Hematopoietic multipotent progenitor cell (in vitro differentiated cells): ENCODE results near the gene RNASE4. TPM values are rescaled to one million over a fixed set of nuclear protein-coding genes. Genes with fewer than 3 reads are reported as not detected.

Source experiments
- DNase-seq, 3 donors: peaks; one replicate each; pipeline ENCODE4 v3.0.0-alpha.2; 2011 to 2015; ENCODE audit warnings: low read depth in 2 of 3, low spot score in 2 of 3
- total RNA-seq: library from RNA; depleted of rRNA; stranded (reverse); fragments of >200 nt; gene quantifications from one replicate; pipeline ENCODE4 v1.2.3, GENCODE V29; 2012

The RNASE4 gene
- total RNA-seq, 1 donor: 8.9 TPM

DNA sequence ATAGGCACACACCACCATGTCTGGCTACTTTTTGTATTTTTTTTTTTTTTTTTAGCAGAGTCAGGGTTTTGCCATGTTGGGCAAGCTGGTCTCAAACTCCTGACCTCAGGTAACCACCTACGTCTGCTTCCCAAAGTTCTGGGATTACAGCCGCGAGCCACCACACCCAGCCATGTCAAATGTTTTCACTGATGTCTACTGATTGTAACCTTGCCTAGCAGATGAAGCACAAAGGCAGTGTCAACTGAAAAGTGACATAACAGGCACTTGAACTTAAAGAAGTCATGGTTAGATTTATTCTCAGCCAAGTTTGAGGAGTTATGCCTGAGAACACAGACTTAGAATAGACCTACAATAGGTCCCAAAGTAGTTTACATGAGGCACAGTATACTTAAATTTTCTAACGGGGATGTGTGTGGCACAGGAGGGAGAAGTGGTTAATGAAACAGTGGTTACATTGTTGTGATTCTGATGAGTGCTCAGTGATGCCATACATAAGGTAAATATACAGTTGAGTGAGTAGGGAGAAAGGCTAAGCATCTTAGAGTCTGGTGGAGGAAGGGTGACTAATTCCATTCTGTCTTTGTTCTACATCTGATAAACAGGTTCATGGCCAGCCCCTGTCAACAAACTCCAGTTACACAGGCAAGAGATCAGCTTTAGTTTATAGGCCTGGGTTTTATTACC, 12.6 kb upstream of the RNASE4 start:
- DNase-seq: no peak

DNA sequence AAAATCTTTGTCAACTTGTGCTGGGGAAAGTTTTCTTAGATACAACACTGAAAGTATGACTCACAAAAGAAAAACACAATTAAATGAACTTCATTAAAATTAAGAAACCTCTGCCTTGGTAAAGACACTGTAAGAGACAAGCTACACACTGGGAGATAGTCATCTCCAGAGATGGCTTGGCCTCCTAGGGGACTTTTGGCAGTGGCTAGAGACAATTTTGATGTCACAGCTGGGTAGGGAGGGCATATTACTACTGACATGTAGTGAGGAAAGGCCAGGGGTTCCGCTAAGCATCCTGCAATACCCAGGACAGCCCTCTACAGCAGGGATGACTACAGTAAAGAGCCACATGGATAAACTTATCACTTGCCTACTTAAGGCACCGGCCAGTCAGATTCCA, 8.7 kb upstream of the RNASE4 start:
- DNase-seq: no peak

DNA sequence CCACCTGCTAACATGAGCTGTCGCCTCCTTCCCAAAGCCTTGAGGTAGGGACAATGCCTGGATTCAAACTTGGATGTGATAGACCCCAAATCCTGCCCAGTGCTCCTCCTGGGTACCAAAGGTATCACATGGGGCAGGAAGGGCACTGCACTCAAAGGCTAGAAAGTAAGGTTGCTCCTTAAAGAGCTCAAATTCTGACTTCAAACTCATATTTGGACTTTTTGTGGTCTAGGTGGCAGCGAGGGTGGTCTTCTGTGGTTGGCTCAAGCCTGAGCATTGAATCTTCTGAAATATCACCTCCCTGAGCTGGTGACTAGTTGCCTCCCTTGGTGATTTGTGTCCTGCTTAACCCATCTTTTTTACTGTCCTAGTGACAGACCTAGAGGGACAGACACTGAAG, 8.3 kb upstream of the RNASE4 start:
- no peak for DNase-seq

DNA sequence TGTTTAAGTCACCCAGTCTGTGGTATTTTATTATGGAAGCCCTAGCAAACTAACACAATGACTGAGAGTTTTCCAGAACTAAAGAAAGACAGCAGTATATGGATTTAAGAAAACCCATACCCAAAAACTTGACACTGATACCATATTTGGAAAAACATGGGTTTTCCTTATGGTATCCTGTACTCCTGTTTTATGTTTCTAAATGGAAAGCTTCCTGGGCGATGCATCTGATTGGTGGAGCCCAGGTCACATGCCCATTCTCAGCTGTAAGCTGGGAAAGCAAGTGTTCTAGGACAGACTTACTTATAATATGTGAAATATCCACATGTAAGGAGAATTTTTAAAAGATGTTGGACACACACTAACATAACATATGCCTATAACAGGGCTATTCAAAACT, 4.5 kb upstream of the RNASE4 start:
- peak in 1 of 3 donors; percentile 24 for DNase-seq

DNA sequence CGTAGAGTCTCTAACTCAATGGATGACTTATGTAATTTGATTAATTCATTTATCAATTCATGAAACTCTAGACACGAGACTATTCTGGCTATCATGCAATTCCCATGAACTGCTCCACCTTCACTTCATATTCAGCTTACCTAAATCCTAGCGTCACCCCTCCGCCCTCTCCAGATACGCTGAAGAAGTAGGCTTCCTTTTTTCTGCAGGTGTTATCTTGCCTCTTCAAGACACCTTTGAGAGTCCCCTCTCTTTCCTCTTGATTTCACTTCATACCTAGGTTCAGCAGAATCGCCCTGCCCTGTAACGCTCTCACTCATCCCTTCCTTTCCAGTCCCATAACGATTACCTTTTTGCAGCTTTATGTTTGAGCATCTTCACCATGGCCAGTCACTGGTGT, 4.0 kb upstream of the RNASE4 start:
- DNase-seq: no peak

DNA sequence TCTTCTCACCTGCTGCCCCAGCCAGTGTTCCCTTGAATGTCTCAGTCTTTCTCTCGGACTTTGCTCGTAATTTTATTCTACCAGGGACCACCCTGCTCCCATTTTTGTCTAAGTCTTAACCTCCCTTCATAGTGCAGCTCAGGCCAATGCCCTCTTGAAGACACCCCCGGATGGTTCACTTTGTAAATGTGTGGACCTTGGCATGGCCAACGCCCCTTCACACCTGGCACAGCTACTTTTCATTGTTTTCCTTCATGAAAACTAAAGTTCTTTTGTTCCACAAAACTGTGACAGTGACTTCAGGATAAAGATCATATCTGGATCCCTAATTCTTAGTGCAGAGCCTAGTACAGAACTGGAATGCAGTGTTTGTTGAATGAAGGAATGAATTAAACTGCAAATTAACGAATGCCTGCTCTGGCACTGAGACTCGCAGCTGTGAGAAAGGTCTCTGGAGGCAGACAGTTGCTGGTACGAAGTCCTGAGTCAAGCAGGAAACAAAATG, 3.5 kb upstream of the RNASE4 start:
- no peak for DNase-seq

DNA sequence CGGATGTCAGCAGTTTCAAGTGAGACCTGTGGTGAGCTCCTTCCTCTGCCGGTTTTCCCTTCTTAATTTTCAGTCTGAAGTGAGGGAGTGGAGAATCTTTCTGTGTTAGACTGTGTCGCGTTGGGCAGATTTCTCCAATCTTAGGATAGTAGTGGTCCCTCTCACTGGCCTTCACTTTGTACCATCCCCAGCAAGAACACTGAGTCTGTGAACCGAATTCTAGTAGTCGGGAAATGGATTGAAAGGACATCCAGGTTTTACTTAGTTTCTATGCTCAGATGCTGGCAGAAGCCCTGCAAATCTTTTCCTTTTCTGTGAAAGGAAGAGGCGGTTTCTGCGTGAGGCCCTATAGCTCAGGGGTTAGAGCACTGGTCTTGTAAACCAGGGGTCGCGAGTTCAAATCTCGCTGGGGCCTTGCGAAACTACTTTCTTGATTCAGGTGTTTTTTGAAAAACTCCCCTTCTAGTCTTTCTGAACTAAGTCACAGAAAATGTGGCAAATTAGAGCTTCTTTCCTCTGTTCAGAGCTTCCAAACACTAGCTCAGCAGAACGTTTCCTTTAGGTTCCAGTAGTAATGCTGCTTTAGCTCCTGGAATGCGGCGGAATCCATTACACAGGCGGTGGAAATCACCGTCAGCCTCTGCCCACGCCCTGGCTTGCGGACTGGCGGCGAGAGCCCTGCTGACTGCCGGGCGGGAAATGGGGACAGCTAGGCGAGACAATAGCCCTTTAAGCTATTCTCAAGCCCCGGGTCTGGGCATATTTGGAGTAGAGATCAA, 2.8 kb upstream of the RNASE4 start:
- DNase-seq: peak; percentile 77 to 95 (median 87)

DNA sequence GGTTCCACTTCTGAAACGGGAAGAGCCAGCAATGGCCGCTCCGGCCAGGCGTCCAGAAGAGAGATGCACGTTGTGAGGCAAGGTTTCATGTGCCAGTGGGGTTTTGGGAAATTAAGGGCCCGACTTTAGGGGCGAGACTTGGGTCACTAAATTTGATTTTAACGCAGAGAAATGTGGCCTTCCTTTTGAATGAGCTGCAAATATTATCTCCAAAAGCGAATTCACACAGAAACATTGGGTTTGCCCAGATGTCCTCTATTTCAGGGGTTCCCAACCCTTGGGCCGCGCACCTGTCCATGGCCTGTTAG, 2.3 kb upstream of the RNASE4 start:
- DNase-seq: no peak

DNA sequence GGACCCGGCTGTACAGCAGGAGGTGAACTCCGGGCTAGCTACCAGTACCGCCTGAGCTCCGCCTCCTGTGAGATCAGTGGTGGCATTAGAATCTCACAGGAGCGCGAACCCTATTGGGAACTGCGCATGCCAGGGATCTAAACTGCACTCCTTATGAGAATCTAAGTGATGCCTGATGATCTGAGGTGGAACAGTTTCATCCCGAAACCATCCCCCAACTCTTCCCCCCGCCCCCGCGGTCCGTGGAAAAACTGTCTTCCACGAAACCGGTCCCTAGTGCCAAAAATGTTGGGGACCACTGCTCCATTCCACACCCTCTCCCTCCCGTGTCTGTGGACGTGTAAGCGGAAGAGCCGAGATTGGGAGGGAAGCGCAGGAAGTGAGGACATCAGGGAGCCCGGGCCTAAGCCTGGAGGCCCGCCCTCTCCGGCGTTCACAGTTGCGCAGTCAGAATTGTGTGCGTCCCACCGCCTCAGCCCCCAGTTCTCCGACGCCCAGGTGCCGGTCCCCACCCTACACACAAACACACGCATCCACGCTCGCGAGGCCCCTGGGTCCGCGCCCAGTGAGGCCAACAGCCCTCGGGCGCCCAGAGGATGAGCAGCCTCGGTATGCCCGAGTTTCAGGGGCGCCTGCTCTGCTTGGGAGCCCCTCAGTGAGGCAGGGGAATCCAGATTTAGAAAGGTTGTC, 1.8 kb upstream of the RNASE4 start:
- DNase-seq: peak; percentile 68 to 86 (median 84)

DNA sequence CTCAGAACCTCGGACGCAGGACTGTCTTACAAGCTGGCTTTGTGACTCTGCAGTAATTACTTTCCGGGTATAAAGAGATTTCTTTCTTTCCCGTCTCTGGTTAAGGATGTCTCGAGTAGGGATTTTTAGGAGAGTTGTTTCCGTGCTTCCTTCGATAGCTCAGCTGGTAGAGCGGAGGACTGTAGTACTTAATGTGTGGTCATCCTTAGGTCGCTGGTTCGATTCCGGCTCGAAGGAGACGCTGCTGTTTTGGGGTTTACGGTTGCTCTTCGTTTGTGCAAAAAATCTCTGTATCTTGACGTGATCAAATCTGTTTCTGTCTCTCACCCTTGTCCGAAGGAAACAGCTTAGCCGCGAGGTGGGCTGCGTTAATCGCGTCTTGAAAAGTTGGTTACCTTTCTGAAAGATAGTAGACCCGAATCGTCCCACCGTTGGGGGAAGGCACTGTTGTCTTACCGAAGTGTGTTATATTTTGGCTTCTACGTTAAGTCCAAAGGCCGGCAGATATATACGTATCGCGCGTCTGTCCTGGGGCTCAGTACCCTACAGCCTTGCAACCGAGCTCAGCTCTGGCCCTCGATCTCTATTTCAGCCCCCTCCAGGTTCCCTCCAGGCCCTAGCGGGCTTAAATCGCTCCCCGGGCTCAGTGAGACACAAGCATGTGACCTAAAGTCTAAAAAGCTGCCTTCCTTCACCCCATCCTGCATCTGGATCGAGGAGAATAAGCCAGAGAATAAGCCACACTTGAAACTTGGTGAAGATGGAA, 1.1 kb upstream of the RNASE4 start:
- DNase-seq: peak; percentile 65 to 90 (median 79)

DNA sequence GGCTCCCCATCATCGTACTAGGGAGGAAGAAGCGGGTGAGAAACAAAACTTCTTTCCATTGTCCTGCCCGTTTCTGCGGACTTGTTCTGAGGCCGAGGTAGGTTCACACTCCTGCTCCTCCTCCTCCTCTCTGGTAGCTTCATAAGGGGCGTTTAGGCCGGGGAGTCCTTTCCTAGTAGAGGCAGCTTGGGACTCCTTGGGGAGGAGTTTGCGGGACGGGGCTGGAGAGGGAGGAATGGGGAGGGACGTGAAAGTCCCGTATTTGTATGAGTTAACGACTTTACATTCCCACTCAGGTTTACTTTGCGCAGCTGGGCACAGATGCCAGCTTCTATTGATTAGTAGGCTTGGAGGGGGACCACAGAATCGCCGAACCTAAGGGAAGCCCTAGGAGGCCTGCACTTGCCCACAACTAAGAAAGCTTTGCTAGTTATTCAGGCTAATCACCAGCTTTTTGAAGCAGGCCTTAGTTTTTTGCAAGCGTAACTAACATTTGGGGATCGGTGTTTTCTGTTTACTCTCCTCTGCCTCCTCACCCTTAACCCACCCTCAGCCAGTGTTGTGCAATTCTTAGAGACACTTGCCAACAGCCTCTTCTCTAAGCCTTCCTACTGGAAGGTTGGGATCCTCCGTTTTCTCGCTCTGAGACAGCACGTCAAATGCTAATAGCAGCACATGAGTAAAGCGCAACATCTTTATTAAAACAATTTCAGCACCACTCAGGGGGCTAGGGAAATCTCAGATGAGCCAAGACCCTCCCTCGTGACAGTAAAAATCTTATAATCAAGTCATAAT, 499 bp downstream of the RNASE4 start:
- DNase-seq: no peak

DNA sequence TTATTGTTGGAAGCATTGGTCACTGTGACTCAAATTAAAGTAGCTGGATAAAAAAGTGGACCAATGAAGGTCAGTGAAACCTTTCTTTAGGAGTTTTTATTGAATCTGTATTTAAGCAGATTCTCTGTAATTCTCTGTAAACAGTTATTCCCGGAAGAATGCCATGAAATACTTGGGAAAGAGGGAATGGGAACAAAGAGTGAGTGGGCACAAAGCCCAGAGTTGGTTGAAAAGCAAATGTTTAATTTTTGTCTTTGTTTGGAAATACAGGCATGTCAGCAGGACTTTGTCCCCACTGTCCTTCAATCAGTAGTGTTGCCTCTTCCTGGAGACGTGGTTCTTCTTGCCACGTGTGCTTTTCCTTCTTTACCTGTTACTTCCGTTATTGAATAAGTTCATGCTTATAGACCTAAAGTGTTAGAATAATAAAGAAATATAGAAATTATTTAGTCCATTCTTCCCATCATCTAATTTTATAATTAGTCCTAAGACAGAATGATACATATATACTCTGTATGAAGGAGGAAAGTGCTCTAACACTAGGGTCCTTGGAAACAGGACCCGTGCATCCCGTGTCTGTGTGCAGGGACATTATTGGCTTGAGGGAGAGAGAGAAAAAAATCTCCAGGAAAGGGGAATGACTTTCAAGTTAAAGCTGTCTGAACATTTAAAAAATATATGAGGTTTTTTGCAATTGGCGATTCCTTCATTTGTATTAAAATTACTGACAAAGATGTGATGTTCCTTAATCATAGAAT, 2.2 kb downstream of the RNASE4 start:
- DNase-seq: no peak

DNA sequence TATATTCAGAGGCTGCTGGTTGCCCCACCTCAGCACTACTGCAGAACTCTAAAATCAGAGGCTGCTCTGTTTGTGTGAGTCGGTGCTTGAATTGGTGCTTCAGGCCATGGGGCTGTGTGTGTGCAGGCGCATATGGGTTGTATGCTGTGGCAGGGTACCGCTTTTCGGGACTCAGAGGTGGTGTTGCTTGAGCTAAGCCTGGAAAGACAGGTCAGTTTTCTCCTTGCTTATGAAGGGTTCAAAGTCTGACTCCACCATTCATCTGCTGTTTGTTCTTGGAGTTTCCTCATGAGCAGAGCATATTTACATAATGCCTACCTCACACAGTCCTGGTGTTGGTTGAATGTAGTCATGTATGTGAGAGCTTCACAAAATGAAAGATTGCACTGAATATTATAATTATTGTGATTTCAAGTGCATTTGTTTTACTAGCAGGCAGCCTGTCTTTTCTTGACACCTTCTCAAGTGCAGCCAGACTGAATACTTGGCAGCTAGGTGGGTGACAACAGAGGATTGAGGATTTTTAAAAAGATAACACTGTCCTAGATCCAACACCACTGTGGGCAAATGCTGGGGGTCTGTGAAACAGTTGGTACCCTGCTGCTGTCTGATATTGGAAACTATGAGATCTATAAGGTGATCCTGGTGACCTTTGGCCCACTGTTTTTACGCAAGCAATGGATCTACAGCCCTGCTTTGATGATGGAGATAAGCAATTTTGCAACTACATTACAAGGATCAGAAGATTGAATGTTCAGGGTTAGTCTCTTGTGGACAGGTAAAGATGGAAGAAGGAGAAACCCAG, 3.2 kb downstream of the RNASE4 start:
- no peak for DNase-seq

DNA sequence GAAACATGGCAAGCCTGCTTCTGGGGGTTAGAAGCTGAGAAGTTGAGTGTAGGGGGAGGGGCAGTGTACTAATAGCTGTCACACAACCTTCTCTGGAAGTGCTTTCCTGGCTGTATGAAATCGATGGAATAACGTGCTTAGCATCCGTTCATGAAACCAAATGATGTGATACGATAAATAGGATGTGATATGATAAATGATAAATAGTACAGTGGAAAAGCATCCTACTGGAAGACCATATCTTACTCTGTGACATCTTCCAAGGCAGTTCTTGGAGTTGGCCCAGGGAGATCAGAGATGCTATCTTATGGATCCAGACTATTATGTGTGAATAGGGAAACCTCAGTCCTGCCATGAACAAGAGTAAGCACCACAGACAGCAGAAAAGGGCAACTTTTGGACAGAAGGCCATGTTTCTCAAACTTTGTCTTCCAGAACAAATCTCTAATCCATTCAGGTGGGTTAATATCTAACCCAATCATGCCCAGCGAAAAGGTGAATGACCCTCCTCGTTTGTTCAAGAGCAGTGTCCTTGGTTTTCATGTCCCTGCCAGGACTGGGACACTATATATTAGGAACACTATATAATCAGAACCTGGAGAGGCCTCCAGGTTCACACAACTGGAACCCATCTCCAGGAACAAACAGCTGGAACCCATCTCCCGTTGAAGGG, 3.9 kb downstream of the RNASE4 start, which contains the start of gene ANG:
Gene ANG (plus strand): TSS at position 598 of the 673 bp plus-strand sequence. CDS start 4,801 bp downstream, outside the sequence.
- no peak for DNase-seq

DNA sequence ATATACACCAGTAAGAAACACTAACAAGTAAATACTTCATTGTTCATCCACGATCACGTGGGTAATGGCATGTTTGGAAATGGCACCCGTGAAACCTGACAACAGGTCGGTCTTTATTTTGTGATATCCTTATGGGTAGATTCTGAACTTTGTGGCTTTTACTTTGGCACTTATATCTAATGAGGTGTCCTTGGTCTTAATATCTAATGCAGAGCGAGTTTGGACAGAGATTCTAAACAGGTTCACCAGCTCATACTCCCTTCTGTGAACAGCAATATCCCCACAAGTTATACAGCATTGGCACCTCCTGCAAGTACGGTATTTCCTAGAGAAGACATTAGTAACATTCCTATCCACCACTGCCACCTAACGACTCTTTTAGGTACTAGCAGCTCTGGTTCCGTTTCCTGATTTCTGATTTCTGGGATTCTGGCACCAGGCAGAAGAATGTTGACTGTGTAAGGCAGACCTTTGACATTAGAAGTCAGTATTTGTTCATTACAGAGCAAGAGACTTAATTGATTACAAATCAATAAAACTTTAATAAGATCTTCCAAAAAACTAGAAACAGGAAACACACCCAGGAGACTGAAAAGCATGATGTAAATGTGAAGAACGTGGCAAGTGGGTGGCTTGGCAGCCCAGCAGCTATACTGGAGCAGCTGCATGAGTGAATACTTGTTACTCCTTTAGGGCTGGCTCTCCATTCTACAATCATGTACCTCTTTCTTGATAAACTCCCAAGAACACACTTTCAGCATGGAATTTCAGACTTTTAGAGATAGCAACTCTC, 6.7 kb downstream of the RNASE4 start:
- DNase-seq: peak; percentile 45 to 80 (median 66)

DNA sequence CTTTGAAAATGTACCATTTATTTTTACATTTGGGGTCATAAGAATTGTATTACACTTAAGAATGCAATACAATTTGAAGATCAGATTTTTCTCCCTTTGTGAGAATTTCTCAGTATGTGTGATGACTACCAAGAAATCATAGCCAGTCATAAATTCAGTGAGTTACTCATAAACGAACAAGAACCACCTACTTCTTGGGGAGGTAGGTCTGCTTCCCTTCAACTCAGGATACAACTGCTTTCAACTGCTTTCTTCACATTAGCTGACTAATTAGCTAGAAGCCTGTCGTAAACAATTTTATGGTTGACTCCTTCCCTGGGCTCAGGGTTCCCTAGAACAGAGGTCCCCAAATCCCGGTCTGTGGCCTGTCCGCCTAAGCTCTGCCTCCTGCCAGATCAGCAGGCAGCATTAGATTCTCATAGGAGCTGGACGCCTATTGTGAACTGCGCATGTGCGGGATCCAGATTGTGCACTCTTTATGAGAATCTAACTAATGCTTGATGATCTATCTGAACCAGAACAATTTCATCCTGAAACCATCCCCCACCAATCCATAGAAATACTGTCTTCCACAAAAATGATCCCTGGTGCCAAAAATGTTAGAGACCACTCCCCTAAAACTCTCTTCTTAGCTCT, 7.9 kb downstream of the RNASE4 start:
- DNase-seq: no peak

DNA sequence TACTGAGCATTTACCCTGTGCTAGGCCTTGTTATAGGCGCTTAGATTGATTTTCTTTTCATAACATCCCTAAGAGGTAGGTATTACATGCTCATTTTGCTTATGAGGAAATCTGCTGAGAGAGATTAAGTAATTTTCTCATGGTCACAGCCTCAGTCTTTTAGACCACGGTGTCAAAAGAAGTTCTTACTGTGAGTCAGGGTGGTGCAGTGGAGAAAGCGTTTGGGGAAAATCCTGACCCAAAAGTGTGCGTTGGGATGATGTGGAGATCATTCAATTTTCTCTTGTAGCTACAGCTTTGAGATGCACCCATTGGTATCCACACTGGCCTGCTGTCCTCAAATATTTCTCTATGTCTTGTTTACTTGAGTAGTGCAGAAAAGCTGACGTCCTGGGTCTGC, 12.4 kb downstream of the RNASE4 start:
- no peak for DNase-seq
